ENCODE results near the gene SLC39A11. TPM values are rescaled to one million over a fixed set of nuclear protein-coding genes. Genes with fewer than 3 reads are reported as not detected.

SLC39A11 gene
- total and polyA plus RNA-seq, 2 of the 13 experiments (the other 11 are each of a cell fraction or from before 2014, with no cell fraction given), result 17.2 to 31.5 TPM

GRCh38 chr17:72858826-72859495 is 233.5 kb downstream of the SLC39A11 start (continued):
- no peak for TF ChIP-seq EHMT2 (IDR thresholded peaks at IDR 0.05; ENCODE audit: borderline replicate concordance, low read depth, low read length)
- no peak for TF ChIP-seq BRCA1 (CRISPR knock-in tag; IDR thresholded peaks at IDR 0.05)
- TF ChIP-seq ISL2 (CRISPR knock-in tag; IDR thresholded peaks at IDR 0.05), result 0 out of 2 replicates have a peak, but pooled peaks have one; percentile 53
- TF ChIP-seq IRF9 (CRISPR knock-in tag; IDR thresholded peaks at IDR 0.05; ENCODE audit: borderline replicate concordance), result no peak
- TF ChIP-seq FOXM1 (CRISPR knock-in tag; IDR thresholded peaks at IDR 0.05), result no peak
- no peak for TF ChIP-seq ZNF773 (CRISPR knock-in tag; IDR thresholded peaks at IDR 0.05; ENCODE audit: borderline replicate concordance)
- no peak for TF ChIP-seq TBP (CRISPR knock-in tag; IDR thresholded peaks at IDR 0.05)
- no peak for TF ChIP-seq JARID2 (CRISPR knock-in tag; IDR thresholded peaks at IDR 0.05; ENCODE audit: insufficient replicate concordance)
- TF ChIP-seq, protein P1, sequence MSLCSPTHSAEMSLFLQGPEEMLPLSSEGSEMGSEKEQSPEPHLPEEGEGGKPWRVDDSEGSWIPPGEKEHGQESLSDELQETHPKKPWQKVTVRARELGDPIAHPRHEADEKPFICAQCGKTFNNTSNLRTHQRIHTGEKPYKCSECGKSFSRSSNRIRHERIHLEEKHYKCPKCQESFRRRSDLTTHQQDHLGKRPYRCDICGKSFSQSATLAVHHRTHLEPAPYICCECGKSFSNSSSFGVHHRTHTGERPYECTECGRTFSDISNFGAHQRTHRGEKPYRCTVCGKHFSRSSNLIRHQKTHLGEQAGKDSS (CRISPR knock-in tag; IDR thresholded peaks at IDR 0.05; ENCODE audit: borderline replicate concordance, low read depth), result no peak
- TF ChIP-seq ZFP36L2 (CRISPR knock-in tag; IDR thresholded peaks at IDR 0.05), result no peak
- no peak for TF ChIP-seq ZIK1 (CRISPR knock-in tag; IDR thresholded peaks at IDR 0.05; ENCODE audit: borderline replicate concordance, low read depth)
- no peak for TF ChIP-seq SP4 (CRISPR knock-in tag; IDR thresholded peaks at IDR 0.05)
- no peak for TF ChIP-seq NFE2L2 (IDR thresholded peaks at IDR 0.05; ENCODE audit: low read length)
- TF ChIP-seq ZNF614 (CRISPR knock-in tag; IDR thresholded peaks at IDR 0.05; ENCODE audit: borderline replicate concordance), result no peak
- TF ChIP-seq, protein P2, sequence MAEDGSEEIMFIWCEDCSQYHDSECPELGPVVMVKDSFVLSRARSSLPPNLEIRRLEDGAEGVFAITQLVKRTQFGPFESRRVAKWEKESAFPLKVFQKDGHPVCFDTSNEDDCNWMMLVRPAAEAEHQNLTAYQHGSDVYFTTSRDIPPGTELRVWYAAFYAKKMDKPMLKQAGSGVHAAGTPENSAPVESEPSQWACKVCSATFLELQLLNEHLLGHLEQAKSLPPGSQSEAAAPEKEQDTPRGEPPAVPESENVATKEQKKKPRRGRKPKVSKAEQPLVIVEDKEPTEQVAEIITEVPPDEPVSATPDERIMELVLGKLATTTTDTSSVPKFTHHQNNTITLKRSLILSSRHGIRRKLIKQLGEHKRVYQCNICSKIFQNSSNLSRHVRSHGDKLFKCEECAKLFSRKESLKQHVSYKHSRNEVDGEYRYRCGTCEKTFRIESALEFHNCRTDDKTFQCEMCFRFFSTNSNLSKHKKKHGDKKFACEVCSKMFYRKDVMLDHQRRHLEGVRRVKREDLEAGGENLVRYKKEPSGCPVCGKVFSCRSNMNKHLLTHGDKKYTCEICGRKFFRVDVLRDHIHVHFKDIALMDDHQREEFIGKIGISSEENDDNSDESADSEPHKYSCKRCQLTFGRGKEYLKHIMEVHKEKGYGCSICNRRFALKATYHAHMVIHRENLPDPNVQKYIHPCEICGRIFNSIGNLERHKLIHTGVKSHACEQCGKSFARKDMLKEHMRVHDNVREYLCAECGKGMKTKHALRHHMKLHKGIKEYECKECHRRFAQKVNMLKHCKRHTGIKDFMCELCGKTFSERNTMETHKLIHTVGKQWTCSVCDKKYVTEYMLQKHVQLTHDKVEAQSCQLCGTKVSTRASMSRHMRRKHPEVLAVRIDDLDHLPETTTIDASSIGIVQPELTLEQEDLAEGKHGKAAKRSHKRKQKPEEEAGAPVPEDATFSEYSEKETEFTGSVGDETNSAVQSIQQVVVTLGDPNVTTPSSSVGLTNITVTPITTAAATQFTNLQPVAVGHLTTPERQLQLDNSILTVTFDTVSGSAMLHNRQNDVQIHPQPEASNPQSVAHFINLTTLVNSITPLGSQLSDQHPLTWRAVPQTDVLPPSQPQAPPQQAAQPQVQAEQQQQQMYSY (CRISPR knock-in tag; IDR thresholded peaks at IDR 0.05), result no peak
- TF ChIP-seq FOXP1 (IDR thresholded peaks at IDR 0.05), result no peak
- peak; percentile 70 for TF ChIP-seq FOXP1 (CRISPR knock-in tag; IDR thresholded peaks at IDR 0.05)
- no peak for TF ChIP-seq KDM6A (CRISPR knock-in tag; IDR thresholded peaks at IDR 0.05; ENCODE audit: low read depth)
- no peak for TF ChIP-seq ARNT2 (CRISPR knock-in tag; IDR thresholded peaks at IDR 0.05; ENCODE audit: low read depth)
- peak; percentile 28; the same call in 1 of the 2 replicates for TF ChIP-seq RXRA (CRISPR knock-in tag; IDR thresholded peaks at IDR 0.05)
- no peak for TF ChIP-seq ZMYM3 (CRISPR knock-in tag; IDR thresholded peaks at IDR 0.05)
- no peak for TF ChIP-seq MED8 (CRISPR knock-in tag; IDR thresholded peaks at IDR 0.05; ENCODE audit: insufficient replicate concordance)
- TF ChIP-seq, protein P3, sequence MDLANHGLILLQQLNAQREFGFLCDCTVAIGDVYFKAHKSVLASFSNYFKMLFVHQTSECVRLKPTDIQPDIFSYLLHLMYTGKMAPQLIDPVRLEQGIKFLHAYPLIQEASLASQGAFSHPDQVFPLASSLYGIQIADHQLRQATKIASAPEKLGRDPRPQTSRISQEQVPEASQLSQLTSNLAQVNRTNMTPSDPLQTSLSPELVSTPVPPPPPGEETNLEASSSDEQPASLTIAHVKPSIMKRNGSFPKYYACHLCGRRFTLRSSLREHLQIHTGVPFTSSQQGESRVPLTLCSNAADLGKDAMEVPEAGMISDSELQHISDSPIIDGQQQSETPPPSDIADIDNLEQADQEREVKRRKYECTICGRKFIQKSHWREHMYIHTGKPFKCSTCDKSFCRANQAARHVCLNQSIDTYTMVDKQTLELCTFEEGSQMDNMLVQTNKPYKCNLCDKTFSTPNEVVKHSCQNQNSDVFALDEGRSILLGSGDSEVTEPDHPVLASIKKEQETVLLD (CRISPR knock-in tag; IDR thresholded peaks at IDR 0.05; ENCODE audit: low read depth), result no peak
- TF ChIP-seq ZSCAN9 (CRISPR knock-in tag; IDR thresholded peaks at IDR 0.05; ENCODE audit: borderline replicate concordance), result no peak
- TF ChIP-seq ZNF761 (CRISPR knock-in tag; conservative IDR thresholded peaks at IDR 0.05), result no peak
- no peak for TF ChIP-seq ZNF816 (CRISPR knock-in tag; IDR thresholded peaks at IDR 0.05; ENCODE audit: borderline replicate concordance)

All from HepG2 (cell line).